WTC11 (cell line): ENCODE measurements around the gene VEZF1. TPM values are rescaled to one million over a fixed set of nuclear protein-coding genes. Genes with fewer than 3 reads are reported as not detected.

Experiments used
- ATAC-seq: fragments of 200-7000 bp; cut with Tn5 transposase; 2 replicates; pipeline ENCODE4 v1.10.0; 2021; ENCODE audit warnings: mild to moderate bottlenecking, moderate library complexity
- CTCF ChIA-PET: fragments of 300-600 bp; sonication (Branson Sonifier 250); formaldehyde crosslinking; loops from one replicate; lab custom pipeline; 2021; ENCODE audit warnings: antibody characterized with exemption; lab: Charles Lee
- POLR2A ChIA-PET: fragments of 350-600 bp; sonication (Branson Sonifier 250); formaldehyde crosslinking; loops from one replicate; lab custom pipeline; 2021; ENCODE audit warnings: antibody characterized with exemption; lab: Charles Lee
- DNase-seq: peaks from one replicate; pipeline ENCODE4 v3.0.0; 2021; ENCODE audit warnings: low spot score
- H3K27ac Mint-ChIP-seq: 2 replicates; pipeline ENCODE4 v1.8.0; 2021; ENCODE audit warnings: mixed read lengths
- H3K27me3 Mint-ChIP-seq: 2 replicates; pipeline ENCODE4 v1.8.0; 2021; ENCODE audit warnings: low read depth, mild to moderate bottlenecking, moderate library complexity, mixed read lengths
- H3K36me3 Mint-ChIP-seq: 2 replicates; pipeline ENCODE4 v1.8.0; 2021; ENCODE audit warnings: mixed read lengths
- H3K4me1 Mint-ChIP-seq: 2 replicates; pipeline ENCODE4 v1.8.0; 2022; ENCODE audit warnings: mixed read lengths
- H3K4me3 Mint-ChIP-seq: 2 replicates; pipeline ENCODE4 v1.8.0; 2021; ENCODE audit warnings: mild to moderate bottlenecking, moderate library complexity, mixed read lengths
- H3K9me3 Mint-ChIP-seq: 2 replicates; pipeline ENCODE4 v1.8.0; 2021; ENCODE audit warnings: mixed read lengths
- AR ChIP-seq: fragments of 250-450 bp; sonication (Bioruptor Pico); IDR thresholded peaks from 2 replicates; pipeline ENCODE4 v1.9.0; 2021; ENCODE audit warnings: mild to moderate bottlenecking
- CREM ChIP-seq: sonication (generic); formaldehyde crosslinking; IDR thresholded peaks from 2 replicates; pipeline ENCODE4 v1.8.1; 2022; ENCODE audit warnings: mild to moderate bottlenecking, missing genetic modification reagents, moderate library complexity
- E2F4 ChIP-seq: sonication (generic); formaldehyde crosslinking; IDR thresholded peaks from 2 replicates; pipeline ENCODE4 v1.8.1; 2022; ENCODE audit warnings: low read depth, mild to moderate bottlenecking, moderate library complexity, missing genetic modification reagents, borderline replicate concordance
- FOXP4 ChIP-seq: sonication (generic); formaldehyde crosslinking; IDR thresholded peaks from 2 replicates; pipeline ENCODE4 v1.8.0; 2022; ENCODE audit warnings: mild to moderate bottlenecking, missing genetic modification reagents
- HMGA2 ChIP-seq: fragments of 250-450 bp; sonication (Bioruptor Pico); IDR thresholded peaks from 2 replicates; pipeline ENCODE4 v1.4.0; 2021; ENCODE audit warnings: mild to moderate bottlenecking, moderate library complexity
- IRF1 ChIP-seq: sonication (generic); formaldehyde crosslinking; IDR thresholded peaks from 2 replicates; pipeline ENCODE4 v1.8.0; 2023; ENCODE audit warnings: missing genetic modification reagents
- JUN ChIP-seq: sonication (generic); formaldehyde crosslinking; IDR thresholded peaks from 2 replicates; pipeline ENCODE4 v1.8.0; 2023; ENCODE audit warnings: mild to moderate bottlenecking, missing genetic modification reagents
- KAT7 ChIP-seq: sonication (generic); formaldehyde crosslinking; IDR thresholded peaks from 2 replicates; pipeline ENCODE4 v1.8.1; 2023; ENCODE audit warnings: missing genetic modification reagents, mild to moderate bottlenecking, borderline replicate concordance
- MAX ChIP-seq: sonication (generic); formaldehyde crosslinking; IDR thresholded peaks from 2 replicates; pipeline ENCODE4 v1.8.0; 2022; ENCODE audit warnings: mild to moderate bottlenecking, missing genetic modification reagents
- MLX ChIP-seq: sonication (generic); formaldehyde crosslinking; IDR thresholded peaks from 2 replicates; pipeline ENCODE4 v1.8.1; 2023; ENCODE audit warnings: mild to moderate bottlenecking, missing genetic modification reagents, moderate library complexity
- NFYB ChIP-seq: sonication (generic); formaldehyde crosslinking; conservative IDR thresholded peaks from 2 replicates; pipeline ENCODE4 v1.8.0; 2022; ENCODE audit warnings: low read depth, missing genetic modification reagents
- NR1H2 ChIP-seq: sonication (generic); formaldehyde crosslinking; IDR thresholded peaks from 2 replicates; pipeline ENCODE4 v1.9.0; 2021; ENCODE audit warnings: mild to moderate bottlenecking, moderate library complexity, missing genetic modification reagents
- OVOL2 ChIP-seq: fragments of 250-450 bp; sonication (Bioruptor Pico); IDR thresholded peaks from 2 replicates; pipeline ENCODE4 v1.9.0; 2021; ENCODE audit warnings: mild to moderate bottlenecking, borderline replicate concordance
- PRRX2 ChIP-seq: fragments of 250-450 bp; sonication (Bioruptor Pico); IDR thresholded peaks from 2 replicates; pipeline ENCODE4 v1.8.0; 2021; ENCODE audit warnings: mild to moderate bottlenecking
- STAT6 ChIP-seq: sonication (generic); formaldehyde crosslinking; conservative IDR thresholded peaks from 2 replicates; pipeline ENCODE4 v1.8.1; 2023; ENCODE audit warnings: mild to moderate bottlenecking, low read depth, missing genetic modification reagents, moderate library complexity
- USF1 ChIP-seq: sonication (generic); formaldehyde crosslinking; IDR thresholded peaks from 2 replicates; pipeline ENCODE4 v1.8.0; 2022; ENCODE audit warnings: mild to moderate bottlenecking, missing genetic modification reagents
- ZBTB21 ChIP-seq: sonication (generic); formaldehyde crosslinking; IDR thresholded peaks from 2 replicates; pipeline ENCODE4 v1.8.1; 2023; ENCODE audit warnings: mild to moderate bottlenecking, missing genetic modification reagents, borderline replicate concordance
- ZBTB43 ChIP-seq: sonication (generic); formaldehyde crosslinking; IDR thresholded peaks from 2 replicates; pipeline ENCODE4 v1.8.1; 2023; ENCODE audit warnings: mild to moderate bottlenecking, missing genetic modification reagents
- ZNF219 ChIP-seq: sonication (generic); formaldehyde crosslinking; IDR thresholded peaks from 2 replicates; pipeline ENCODE4 v1.8.0; 2023; ENCODE audit warnings: missing genetic modification reagents, mild to moderate bottlenecking, borderline replicate concordance
- ZNF232 ChIP-seq: sonication (generic); formaldehyde crosslinking; IDR thresholded peaks from 2 replicates; pipeline ENCODE4 v1.8.0; 2022; ENCODE audit warnings: mild to moderate bottlenecking, missing genetic modification reagents
- ZNF396 ChIP-seq: fragments of 250-450 bp; sonication (Bioruptor Pico); IDR thresholded peaks from 2 replicates; pipeline ENCODE4 v1.8.0; 2021; ENCODE audit warnings: mild to moderate bottlenecking, moderate library complexity, borderline replicate concordance
- ZSCAN18 ChIP-seq: fragments of 250-450 bp; sonication (Bioruptor Pico); IDR thresholded peaks from 2 replicates; pipeline ENCODE4 v2.1.2; 2022; ENCODE audit warnings: mild to moderate bottlenecking, moderate library complexity
- total RNA-seq: library from RNA; stranded (reverse); gene quantifications from 3 replicates; pipeline ENCODE4 v1.2.3, GENCODE V29; 2021

VEZF1 gene
- total RNA-seq, 1 experiment from 2014 or later: 43.3 TPM

GRCh38 chr17:57980522-57980921 lies 7.5 kb downstream of the VEZF1 start (continued):
- no peak for TF ChIP-seq AR
- TF ChIP-seq MLX: no peak
- no peak for TF ChIP-seq ZBTB21
- no peak for TF ChIP-seq ZNF396 (CRISPR knock-in tag)

- CTCF ChIA-PET: no interaction called here
- Mint-ChIP-seq H3K27ac (no peak overlapping the region), H3K4me3 (no peak overlapping the region)
- TF ChIP-seq PRRX2 (CRISPR knock-in tag) (no peak), E2F4 (CRISPR knock-in tag) (no peak), USF1 (CRISPR knock-in tag) (no peak), NR1H2 (no peak), ZNF219 (CRISPR knock-in tag) (no peak), NFYB (no peak), ZSCAN18 (CRISPR knock-in tag) (no peak), ZBTB43 (CRISPR knock-in tag) (no peak), MAX (CRISPR knock-in tag) (no peak), KAT7 (CRISPR knock-in tag) (no peak), HMGA2 (no peak), OVOL2 (CRISPR knock-in tag) (no peak), ZNF232 (CRISPR knock-in tag) (no peak), IRF1 (CRISPR knock-in tag) (no peak), CREM (CRISPR knock-in tag) (no peak), STAT6 (no peak), JUN (CRISPR knock-in tag) (no peak), FOXP4 (CRISPR knock-in tag) (no peak)
Observed at GRCh38 chr17:57979076-57979475, 9.0 kb downstream of the VEZF1 start.

More at GRCh38 chr17:57979076-57979475, 9.0 kb downstream of the VEZF1 start:
- Mint-ChIP-seq H3K27me3 (no peaks in the 10 kb centered on the region), H3K4me1 (peaks cover 11% of the 10 kb centered on the region), H3K9me3 (no peaks in the 10 kb centered on the region), H3K36me3 (peaks cover 71% of the 10 kb centered on the region)
- POLR2A ChIA-PET: no interaction called here
- DNase-seq: no peak
- ATAC-seq: no peak
